Prostate gland (tissue), 2 donors: ENCODE results near the gene LANCL2.

Experiments used
- CTCF ChIP-seq, 4 experiments: fragments of 200-600 bp in 2 of 4; fragments of 450-650 bp in 2 of 4; sonication (generic) in 2 of 4; IDR thresholded peaks; 1 replicate in 3 of 4; 2 replicates in 1 of 4; pipeline ENCODE4 v1.5.1; 2016 to 2019; ENCODE audit warnings: antibody characterized with exemption in 4 of 4, mild to moderate bottlenecking in 2 of 4, moderate library complexity in 2 of 4
- POLR2AphosphoS5 ChIP-seq: sonication (generic); formaldehyde crosslinking; IDR thresholded peaks from one replicate; pipeline ENCODE4 v1.6.1; 2017; ENCODE audit warnings: antibody characterized with exemption

GRCh38 chr7:55469721-55470120, 104.6 kb downstream of the LANCL2 start:
- no peak for TF ChIP-seq POLR2AphosphoS5
- TF ChIP-seq CTCF (IDR thresholded peaks at IDR 0.05) = no peak
